MV-4-11 (cell line): ENCODE measurements around the gene RPS6KC1.
"Not testable (repeated sequence)": the region's sequence is repeated elsewhere in the genome, so short reads cannot be mapped to it uniquely, and the experiment has no call there.

ENCODE experiments used
- DNase-seq: peaks from one replicate; lab custom pipeline; 2025; lab: John Stamatoyannopoulos, UW

Gene RPS6KC1

DNA sequence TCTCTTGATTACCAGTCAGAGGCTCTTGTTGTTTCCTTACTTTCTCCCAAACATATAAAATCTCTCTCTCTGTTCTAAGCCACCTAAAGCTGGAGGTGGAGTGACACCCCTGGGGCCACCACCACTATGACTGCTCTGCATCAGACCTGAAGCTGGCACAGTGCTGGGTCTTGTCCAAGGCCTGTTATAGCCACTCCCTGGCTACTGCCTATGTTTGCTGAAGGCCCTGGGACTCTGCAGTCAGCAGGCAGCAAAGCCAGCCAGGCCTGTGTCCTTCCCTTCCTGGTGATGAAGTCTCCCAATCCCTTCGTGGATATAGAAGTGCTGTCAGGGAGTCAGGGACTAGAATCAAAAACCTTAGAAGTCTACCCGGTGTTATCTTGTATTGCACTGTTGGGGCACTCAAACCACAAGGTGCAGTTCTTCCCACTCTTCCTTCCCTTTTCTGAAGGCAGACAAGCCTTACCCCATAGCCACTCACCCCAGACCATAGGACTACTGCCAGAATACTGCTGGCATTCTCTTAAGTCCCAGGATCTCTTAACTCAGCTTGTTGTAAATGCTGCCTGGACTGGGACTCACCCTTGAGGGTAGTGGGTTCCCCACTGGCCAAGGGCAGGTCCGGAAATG lies 103.1 kb downstream of the RPS6KC1 start:
- peak; percentile 39 for DNase-seq

- no peak for DNase-seq
These were observed 108.3 kb downstream of the RPS6KC1 start for GRCh38 chr1:213159376-213159775.

DNA sequence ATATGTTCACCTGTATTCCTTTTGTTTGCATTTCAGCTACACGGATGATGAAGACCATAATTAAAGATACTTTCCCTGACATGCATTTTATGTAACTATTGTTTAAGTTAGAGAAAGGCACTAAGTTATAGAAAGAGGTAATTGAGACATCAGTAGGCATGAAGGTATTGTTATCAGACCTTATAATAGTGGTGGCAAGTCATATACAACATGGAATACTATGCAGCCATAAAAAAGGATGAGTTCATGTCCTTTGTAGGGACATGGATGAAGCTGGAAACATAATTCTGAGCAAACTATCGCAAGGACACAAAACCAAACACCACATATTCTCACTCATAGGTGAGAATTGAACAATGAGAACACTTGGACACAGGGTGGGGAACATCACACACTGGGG lies 109.4 kb downstream of the RPS6KC1 start:
- not testable (repeated sequence) for DNase-seq

DNA sequence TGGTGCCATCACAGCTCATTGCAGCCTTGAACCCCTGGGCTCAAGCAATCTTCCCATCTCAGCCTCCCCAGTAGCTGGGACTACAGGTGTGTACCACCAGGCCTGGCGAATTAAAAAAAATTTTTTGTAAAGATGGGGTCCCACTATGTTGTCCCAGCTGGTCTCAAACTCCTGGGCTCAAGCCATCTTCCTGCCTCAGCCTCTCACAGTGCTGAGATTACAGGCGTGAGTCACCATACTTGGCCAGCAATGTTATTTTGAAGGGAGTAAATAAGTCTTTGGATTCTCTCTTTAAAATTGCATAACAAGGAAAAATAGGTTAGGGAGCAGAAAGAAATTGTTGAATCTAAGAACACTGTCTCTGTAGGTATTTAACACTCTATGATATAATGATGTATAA lies 111.3 kb downstream of the RPS6KC1 start:
- DNase-seq: no peak

DNA sequence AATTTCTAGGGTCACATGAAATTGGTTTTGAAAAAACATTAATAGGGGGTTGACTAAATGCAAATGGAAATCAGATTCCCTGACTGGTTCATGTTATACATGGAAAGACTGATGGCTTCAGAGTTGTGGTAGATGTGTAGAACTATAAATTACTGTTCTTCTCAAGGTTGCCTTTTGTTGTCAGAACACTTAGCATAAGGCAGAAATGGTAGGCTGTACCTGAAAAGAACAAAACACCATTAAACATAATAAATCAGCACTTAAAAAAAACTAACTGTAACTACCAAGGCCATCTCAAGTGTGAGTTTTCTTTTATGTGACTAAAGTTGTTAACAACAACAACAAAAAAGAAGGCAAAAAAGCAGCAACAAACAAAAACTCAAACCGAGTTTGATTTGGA lies 111.8 kb downstream of the RPS6KC1 start:
- no peak for DNase-seq

DNA sequence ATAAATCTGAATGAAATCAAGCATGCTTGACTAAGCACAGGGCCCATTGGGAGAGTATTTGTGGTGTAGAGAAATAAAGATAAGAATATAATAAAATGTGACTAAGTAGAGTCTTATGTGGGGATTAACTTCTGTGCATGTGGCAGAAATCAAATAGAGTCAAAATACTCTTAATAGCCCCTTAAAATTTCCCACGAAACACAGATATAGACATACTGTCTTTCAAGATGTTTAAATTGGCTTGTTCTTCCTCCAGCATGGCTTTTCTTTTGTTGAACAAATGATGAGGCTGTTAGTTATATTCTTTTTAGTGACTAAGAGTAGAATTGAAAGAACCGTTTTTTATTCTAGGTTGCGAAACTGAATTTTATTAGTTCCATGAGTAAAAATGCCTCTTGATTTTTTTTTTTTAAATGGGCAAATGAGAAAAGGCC lies 112.3 kb downstream of the RPS6KC1 start:
- DNase-seq: no peak

DNA sequence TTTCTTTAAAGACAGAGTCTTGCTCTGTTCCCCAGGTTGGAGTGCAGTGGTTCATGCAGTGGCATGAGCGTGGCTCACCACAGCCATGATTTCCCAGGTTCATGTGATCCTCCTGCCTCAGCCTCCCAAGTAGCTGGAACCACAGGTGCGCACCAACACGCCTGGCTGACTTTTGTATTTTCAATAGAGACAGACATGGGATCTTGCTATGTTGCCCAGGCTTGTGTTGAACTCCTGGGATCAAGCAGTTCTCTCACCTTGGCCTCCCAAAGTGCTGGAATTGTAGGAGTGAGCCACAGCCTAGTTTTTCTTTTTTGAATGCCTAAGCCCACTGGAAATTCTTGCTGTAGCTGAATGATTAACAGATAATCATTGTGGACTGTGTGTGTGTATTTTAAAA lies 113.5 kb downstream of the RPS6KC1 start:
- no peak for DNase-seq

DNA sequence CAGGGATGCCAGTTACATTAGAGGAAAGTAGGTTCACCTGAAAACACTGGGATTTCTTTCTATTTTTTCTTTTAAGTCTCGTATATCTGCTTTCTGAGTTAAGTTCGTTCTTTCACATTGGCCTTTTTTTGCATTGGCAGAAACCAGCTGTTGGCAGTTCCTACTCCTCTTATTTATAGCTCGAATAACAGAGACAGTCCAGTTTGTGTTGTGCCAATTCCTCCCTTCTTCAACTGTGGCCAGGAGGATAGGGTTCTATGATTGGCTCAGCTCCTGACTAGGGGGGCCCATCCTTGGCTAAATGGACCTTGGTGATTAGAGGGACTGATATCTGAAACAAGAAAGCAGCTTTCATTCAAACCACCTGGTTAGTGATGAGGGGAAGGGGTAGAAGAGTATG lies 115.8 kb downstream of the RPS6KC1 start:
- DNase-seq: no peak

- no peak for DNase-seq
These were observed 120.7 kb downstream of the RPS6KC1 start for GRCh38 chr1:213171711-213172110.

DNA sequence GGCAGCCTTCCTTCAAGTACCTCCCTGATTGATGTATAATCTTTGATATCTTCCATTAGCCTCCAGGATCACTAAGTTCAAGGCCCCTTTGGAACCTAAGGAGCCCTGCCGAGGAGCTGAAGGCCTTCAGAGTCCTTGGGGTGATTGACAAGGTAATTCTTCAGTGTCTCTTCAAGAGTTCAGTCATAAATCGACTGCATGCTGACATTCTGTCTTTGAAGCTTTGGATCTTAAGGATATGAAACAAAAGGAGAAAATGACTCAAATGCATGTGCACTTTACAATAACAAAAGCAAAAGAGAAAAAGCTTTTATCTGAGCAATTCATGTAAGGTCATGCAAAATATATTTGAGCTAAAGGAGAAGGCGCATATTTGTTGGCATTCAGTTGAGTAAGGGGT lies 125.3 kb downstream of the RPS6KC1 start:
- no peak for DNase-seq

DNA sequence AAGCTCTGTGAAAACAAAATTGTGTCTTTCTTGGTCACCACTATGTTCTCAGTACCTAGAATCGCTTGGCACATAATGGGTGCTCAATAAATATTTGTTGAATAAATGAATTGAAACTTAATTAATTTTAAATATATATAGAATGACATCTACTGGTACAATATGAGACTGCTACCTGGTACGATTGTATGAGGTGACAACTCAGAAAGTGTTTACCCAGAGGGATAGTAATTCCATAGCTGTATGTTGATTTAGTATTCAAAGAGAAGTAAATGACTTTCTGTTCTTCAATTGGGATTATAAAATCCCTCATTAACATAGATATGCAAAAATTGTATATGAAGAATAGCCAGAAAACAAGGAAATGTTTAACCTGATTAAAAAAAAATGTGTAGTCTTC lies 128.7 kb downstream of the RPS6KC1 start:
- no peak for DNase-seq

DNA sequence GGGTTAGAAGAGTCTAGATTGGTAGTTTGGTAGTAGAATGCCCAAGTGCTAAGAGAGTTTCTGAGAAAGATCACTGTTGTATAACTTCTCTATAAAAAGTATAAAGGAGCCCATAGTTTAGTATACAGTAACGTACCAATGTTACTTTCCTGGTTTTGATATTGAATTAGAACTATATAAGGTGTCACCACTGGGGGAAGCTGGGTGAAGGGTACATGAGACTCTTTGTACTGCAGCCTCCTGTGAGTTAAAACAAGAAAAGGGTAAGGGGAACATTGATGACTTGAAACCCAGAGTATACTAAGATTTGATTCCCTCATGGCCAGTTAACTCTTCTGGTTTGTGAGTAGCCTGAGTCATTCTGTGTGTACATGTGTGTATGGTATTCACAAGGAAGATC lies 129.8 kb downstream of the RPS6KC1 start:
- no peak for DNase-seq

GRCh38 chr1:213183036-213183672 lies 132.1 kb downstream of the RPS6KC1 start:
- DNase-seq: peak; percentile 7

GRCh38 chr1:213186168-213186567 lies 135.1 kb downstream of the RPS6KC1 start:
- DNase-seq: no peak

DNA sequence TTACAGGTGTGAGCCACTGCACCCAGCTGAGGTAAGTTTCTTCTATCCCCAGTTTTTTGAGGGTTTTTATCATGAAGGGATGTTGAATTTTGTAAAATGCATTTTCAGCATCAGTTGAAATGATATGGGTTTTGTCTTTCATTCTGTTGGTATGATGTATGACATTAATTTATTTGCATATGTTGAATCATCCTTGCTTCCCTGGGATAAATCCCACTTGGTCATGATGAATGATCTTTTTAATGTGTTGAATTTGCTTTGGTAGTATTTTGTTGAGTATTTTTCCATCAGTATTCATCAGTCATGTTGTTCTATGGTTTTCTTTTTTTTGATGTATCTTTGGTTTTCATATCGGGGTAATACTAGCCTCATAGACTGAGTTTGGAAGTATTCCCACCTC lies 141.0 kb downstream of the RPS6KC1 start:
- no peak for DNase-seq

GRCh38 chr1:213194383-213194782 lies 143.3 kb downstream of the RPS6KC1 start:
- no peak for DNase-seq

GRCh38 chr1:213194855-213195254 lies 143.8 kb downstream of the RPS6KC1 start:
- DNase-seq: no peak

GRCh38 chr1:213196328-213197054 lies 145.4 kb downstream of the RPS6KC1 start:
- DNase-seq: not testable (repeated sequence)

GRCh38 chr1:213200630-213201029 lies 149.6 kb downstream of the RPS6KC1 start:
- no peak for DNase-seq

- no peak for DNase-seq
These were observed 150.5 kb downstream of the RPS6KC1 start for GRCh38 chr1:213201380-213202155.

DNA sequence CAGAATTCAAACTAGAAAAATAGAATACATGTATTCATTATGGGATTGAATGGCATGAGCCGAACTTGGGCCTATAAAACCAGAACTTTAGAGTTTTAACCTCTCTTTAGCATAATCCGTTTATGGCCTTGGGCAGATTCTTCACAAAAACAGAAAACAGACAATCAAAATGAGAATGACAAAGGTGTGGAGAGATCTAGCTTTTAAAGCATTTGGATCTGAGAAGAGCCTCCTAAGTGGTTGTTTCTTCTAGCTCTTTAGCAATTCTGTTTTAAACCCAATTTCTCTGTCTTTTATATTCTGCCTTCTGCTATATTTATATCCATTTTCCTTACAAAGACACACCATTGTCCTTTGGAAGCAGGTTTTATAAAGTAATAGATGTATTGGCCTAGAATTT lies 160.2 kb downstream of the RPS6KC1 start:
- no peak for DNase-seq

DNA sequence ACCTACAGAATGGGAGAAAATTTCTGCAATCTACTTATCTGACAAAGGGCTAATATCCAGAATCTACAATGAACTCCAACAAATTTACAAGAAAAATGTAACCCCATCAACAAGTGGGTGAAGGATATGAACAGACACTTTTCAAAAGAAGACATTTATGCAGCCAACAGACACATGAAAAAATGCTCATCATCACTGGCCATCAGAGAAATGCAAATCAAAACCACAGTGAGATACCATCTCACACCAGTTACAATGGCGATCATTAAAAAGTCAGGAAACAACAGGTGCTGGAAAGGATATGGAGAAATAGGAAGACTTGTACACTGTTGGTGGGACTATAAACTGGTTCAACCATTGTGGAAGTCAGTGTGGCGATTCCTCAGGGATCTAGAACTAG lies 168.0 kb downstream of the RPS6KC1 start:
- not testable (repeated sequence) for DNase-seq

GRCh38 chr1:213221209-213221608 lies 170.2 kb downstream of the RPS6KC1 start:
- no peak for DNase-seq
